LNCaP clone FGC (cell line): ENCODE data around the gene TCF21.

Experiments
- DNase-seq: peaks from one replicate; pipeline ENCODE4 v3.0.0-alpha.2; 2011; ENCODE audit warnings: low read depth
- H3K4me3 ChIP-seq: 2 replicates; pipeline ENCODE4 v1.5.1; 2011; ENCODE audit warnings: mild to moderate bottlenecking, low read depth, low read length, control low read depth
- TF ChIP-seq, protein P1 (sequence below): IDR thresholded peaks from 2 replicates; pipeline ENCODE4 v1.5.1; 2012; ENCODE audit warnings: mild to moderate bottlenecking; ENCODE audit not compliant: control insufficient read depth, insufficient read depth; ENCODE audit errors: extremely low read depth

Gene TCF21

GRCh38 chr6:133888929-133889556 is at the start of gene TCF21:
Gene TCF21 (plus strand): TSS chr6:133889113. CDS start chr6:133889398, 285 bp downstream.
- TF ChIP-seq, protein P1, sequence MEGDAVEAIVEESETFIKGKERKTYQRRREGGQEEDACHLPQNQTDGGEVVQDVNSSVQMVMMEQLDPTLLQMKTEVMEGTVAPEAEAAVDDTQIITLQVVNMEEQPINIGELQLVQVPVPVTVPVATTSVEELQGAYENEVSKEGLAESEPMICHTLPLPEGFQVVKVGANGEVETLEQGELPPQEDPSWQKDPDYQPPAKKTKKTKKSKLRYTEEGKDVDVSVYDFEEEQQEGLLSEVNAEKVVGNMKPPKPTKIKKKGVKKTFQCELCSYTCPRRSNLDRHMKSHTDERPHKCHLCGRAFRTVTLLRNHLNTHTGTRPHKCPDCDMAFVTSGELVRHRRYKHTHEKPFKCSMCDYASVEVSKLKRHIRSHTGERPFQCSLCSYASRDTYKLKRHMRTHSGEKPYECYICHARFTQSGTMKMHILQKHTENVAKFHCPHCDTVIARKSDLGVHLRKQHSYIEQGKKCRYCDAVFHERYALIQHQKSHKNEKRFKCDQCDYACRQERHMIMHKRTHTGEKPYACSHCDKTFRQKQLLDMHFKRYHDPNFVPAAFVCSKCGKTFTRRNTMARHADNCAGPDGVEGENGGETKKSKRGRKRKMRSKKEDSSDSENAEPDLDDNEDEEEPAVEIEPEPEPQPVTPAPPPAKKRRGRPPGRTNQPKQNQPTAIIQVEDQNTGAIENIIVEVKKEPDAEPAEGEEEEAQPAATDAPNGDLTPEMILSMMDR: no peak
- DNase-seq: no peak
- no peak within 1 kb of the TSS for H3K4me3 ChIP-seq

DNA sequence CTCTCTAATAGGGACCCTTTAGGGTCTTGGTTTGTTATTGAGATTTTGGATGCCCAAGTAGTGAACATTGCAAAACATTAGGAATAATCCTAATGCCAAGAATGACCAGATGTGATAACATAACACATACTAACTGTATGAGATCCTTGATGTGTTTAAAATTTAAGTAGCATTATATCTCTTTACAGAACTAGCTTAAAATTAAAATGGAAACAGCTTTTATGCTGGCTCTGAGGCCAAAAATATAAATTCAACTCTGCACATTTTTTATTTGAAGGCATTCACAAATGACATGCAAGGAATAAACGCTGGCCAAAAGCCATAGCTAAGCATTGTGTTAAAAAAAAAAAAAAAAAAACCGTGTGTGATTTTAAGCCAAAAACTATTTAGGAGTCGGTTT is 47.7 kb upstream of the TCF21 start:
- TF ChIP-seq, protein P1: no peak
- DNase-seq: no peak
- no peak overlapping the region for H3K4me3 ChIP-seq

- DNase-seq: no peak
- TF ChIP-seq, protein P1: no peak
- H3K4me3 ChIP-seq: no peak overlapping the region
Measured at GRCh38 chr6:133843098-133843497, 45.8 kb upstream of the TCF21 start.

- DNase-seq: no peak
- TF ChIP-seq, protein P1: no peak
- no peak overlapping the region for H3K4me3 ChIP-seq
Measured at GRCh38 chr6:133844709-133845108, 44.2 kb upstream of the TCF21 start.

DNA sequence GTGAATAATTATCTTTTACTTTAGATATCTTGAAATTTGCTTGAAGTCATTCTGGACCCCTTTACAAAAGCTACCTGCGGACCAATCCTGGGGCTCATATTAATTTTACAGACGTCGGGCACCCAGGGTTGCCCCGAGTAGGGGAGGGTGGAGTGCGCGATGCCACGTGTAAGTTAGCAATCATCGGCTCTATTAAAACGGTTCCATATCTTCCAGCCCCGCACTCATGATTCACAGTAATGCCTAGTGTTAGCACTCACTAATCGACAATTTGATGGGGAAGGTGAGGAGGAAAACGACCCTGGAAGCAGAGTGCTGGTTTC is 34.9 kb upstream of the TCF21 start:
- no peak overlapping the region for H3K4me3 ChIP-seq
- no peak for DNase-seq
- TF ChIP-seq, protein P1: no peak

- H3K4me3 ChIP-seq: no peak overlapping the region
- no peak for DNase-seq
- TF ChIP-seq, protein P1: peak; percentile 13; the same call in 1 of the 2 replicates
Measured at GRCh38 chr6:133854364-133855275, 34.3 kb upstream of the TCF21 start.
